Activated T-helper 1 cell treated with anti-CD3 and anti-CD28 coated beads, Interleukin-12 subunit alpha, Interleukin-12 subunit beta, Interleukin-2, Interleukin-4 antibody, amounts not matched to agents 30 ng/mL and 10 ng/mL and 1 ng/mL, durations not matched to agents 14 hours and 24 hours and 36 hours (primary cell): ENCODE data around the gene SEMA6D. TPM values are rescaled to one million over a fixed set of nuclear protein-coding genes. Genes with fewer than 3 reads are reported as not detected.

Experiments used
- DNase-seq: peaks from one replicate; pipeline ENCODE4 v3.0.0; 2021; ENCODE audit warnings: low spot score
- H3K27ac Mint-ChIP-seq: one replicate; pipeline ENCODE4 v1.8.0; 2021; ENCODE audit warnings: mild to moderate bottlenecking, mixed read lengths
- H3K27me3 Mint-ChIP-seq: one replicate; pipeline ENCODE4 v1.8.0; 2022; ENCODE audit warnings: mild to moderate bottlenecking, moderate library complexity, mixed read lengths; ENCODE audit not compliant: insufficient read depth
- H3K36me3 Mint-ChIP-seq: one replicate; pipeline ENCODE4 v1.8.0; 2021; ENCODE audit warnings: low read depth, mixed read lengths
- H3K4me1 Mint-ChIP-seq: one replicate; pipeline ENCODE4 v1.8.0; 2021; ENCODE audit warnings: low read depth, mixed read lengths
- H3K4me3 Mint-ChIP-seq: one replicate; pipeline ENCODE4 v1.8.0; 2021; ENCODE audit warnings: mild to moderate bottlenecking, moderate library complexity, mixed read lengths
- H3K9me3 Mint-ChIP-seq: one replicate; pipeline ENCODE4 v1.8.0; 2021; ENCODE audit warnings: mixed read lengths
- intact Hi-C: fragments of 100-400 bp; cut with micrococcal nuclease; formaldehyde crosslinking; loops from one replicate; pipeline ENCODE4 v1.15.1; 2024
- total RNA-seq: library from RNA; stranded (reverse); gene quantifications from 2 replicates; pipeline ENCODE4 v1.2.3, GENCODE V29; 2022

Gene SEMA6D
- total RNA-seq, 1 donor from 2014 or later, result not detected

DNA sequence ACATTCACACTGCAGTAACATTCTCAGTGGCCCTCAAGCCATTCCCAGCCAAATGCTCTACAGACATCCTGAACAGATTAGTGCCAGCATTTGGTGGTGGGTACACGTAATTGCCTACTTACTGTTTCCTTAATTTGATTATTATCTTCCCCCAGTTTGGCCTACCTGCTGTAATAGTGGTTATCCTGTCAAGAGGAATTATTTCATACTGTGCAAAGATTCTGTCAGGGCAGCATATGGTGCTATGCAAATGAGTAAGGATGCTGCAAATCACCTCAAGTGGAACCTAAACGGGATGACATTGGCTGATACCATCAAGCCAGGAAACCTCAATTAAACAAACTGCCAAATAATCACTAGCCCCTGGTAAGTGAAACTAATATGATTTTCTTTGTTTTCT is 88.7 kb downstream of the SEMA6D start:
- intact Hi-C loops, result no loop called here
- no peaks in the 10 kb centered on the region for H3K4me1 Mint-ChIP-seq

GRCh38 chr15:47811172-47811571 is 93.9 kb downstream of the SEMA6D start:
- H3K4me1 Mint-ChIP-seq, result peaks cover 13% of the 10 kb centered on the region
- H3K27ac Mint-ChIP-seq, result no peak overlapping the region
- intact Hi-C loops, result no loop called here
- no peak overlapping the region for H3K4me3 Mint-ChIP-seq
- H3K27me3 Mint-ChIP-seq, result peaks cover 2% of the 10 kb centered on the region
- no peaks in the 10 kb centered on the region for H3K9me3 Mint-ChIP-seq
- no peaks in the 10 kb centered on the region for H3K36me3 Mint-ChIP-seq
- DNase-seq, result no peak

More for the DNA sequence above, 88.7 kb downstream of the SEMA6D start:
- H3K4me3 Mint-ChIP-seq, result no peak overlapping the region
- no peaks in the 10 kb centered on the region for H3K9me3 Mint-ChIP-seq
- no peak overlapping the region for H3K27ac Mint-ChIP-seq
- DNase-seq, result no peak
- no peaks in the 10 kb centered on the region for H3K36me3 Mint-ChIP-seq
- peaks cover 9% of the 10 kb centered on the region for H3K27me3 Mint-ChIP-seq

DNA sequence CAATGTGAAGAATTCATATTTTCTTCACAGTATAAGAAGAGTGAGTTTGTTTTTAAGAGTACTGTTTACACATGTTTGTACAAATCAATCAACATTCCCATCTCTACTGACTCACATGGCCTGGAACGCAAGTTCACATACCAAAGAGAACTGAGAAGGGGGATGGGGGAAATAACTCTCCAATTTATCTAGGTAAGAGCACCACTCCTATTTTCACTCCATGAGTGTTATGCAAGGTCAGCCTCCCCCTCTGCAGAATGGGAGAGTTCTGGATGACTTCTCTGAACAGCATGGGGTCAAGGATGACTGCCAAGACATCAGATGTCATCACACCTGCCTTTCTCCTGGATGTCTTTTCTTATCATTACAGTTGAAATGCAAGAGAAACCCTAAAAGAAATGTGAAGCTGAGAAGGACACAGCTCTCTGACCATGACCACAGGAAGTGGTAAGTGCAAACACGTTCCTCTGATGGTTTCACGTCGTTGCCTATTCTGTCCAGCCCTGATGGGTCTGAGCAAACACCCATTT is 95.2 kb downstream of the SEMA6D start:
- Mint-ChIP-seq H3K27ac (no peak overlapping the region), H3K9me3 (no peaks in the 10 kb centered on the region), H3K36me3 (no peaks in the 10 kb centered on the region), H3K4me1 (peaks cover 13% of the 10 kb centered on the region), H3K4me3 (no peak overlapping the region), H3K27me3 (no peaks in the 10 kb centered on the region)
- intact Hi-C loops, result no loop called here
- no peak for DNase-seq

- intact Hi-C loops, result loop anchor here (1.0 kb wide), 1 partner anchor 147 kb away; no protein-coding TSS in a partner anchor
- DNase-seq, result no peak
- Mint-ChIP-seq H3K27me3 (peaks cover 7% of the 10 kb centered on the region), H3K27ac (peak overlapping the region; percentile 11), H3K4me1 (peaks cover 13% of the 10 kb centered on the region), H3K36me3 (no peaks in the 10 kb centered on the region), H3K4me3 (no peak overlapping the region), H3K9me3 (no peaks in the 10 kb centered on the region)
Measured at GRCh38 chr15:47813748-47814384, 96.6 kb downstream of the SEMA6D start.

DNA sequence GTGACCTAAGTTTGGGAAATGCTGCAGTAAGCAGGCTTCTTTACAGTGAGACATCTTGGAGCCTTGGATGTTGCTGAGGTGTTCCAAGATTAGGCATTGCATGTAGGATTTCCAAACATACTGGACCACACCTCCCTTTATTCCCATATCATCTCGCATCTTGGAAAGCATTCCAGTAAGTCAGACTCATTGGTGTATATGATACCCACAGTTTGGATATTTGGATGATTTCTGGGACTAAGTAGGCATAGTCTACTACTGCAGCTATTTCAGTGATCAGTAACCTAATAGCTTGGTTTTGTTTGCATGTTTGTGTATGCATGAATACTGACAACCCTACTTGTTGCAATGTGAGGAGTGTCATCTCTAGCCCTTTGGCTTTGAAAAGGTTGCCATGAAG is 97.3 kb downstream of the SEMA6D start:
- no peak for DNase-seq
- no peak overlapping the region for H3K27ac Mint-ChIP-seq
- no peaks in the 10 kb centered on the region for H3K9me3 Mint-ChIP-seq
- H3K4me1 Mint-ChIP-seq, result peaks cover 13% of the 10 kb centered on the region
- H3K4me3 Mint-ChIP-seq, result no peak overlapping the region
- intact Hi-C loops, result loop anchor here (1.0 kb wide), 1 partner anchor 147 kb away; no protein-coding TSS in a partner anchor
- H3K27me3 Mint-ChIP-seq, result peaks cover 10% of the 10 kb centered on the region
- no peaks in the 10 kb centered on the region for H3K36me3 Mint-ChIP-seq

- no peak for DNase-seq
- Mint-ChIP-seq H3K4me3 (no peak overlapping the region), H3K4me1 (peaks cover 13% of the 10 kb centered on the region)
Measured at GRCh38 chr15:47817969-47818548, 100.8 kb downstream of the SEMA6D start.

GRCh38 chr15:47819158-47819557 is 101.9 kb downstream of the SEMA6D start:
- DNase-seq, result no peak
- Mint-ChIP-seq H3K4me3 (no peak overlapping the region), H3K4me1 (peaks cover 3% of the 10 kb centered on the region), H3K27me3 (peaks cover 15% of the 10 kb centered on the region), H3K27ac (no peak overlapping the region), H3K36me3 (no peaks in the 10 kb centered on the region), H3K9me3 (no peaks in the 10 kb centered on the region)
- intact Hi-C loops, result no loop called here

More at GRCh38 chr15:47817969-47818548, 100.8 kb downstream of the SEMA6D start:
- Mint-ChIP-seq H3K9me3 (no peaks in the 10 kb centered on the region), H3K27ac (no peak overlapping the region), H3K36me3 (no peaks in the 10 kb centered on the region), H3K27me3 (peaks cover 15% of the 10 kb centered on the region)
- intact Hi-C loops, result no loop called here

DNA sequence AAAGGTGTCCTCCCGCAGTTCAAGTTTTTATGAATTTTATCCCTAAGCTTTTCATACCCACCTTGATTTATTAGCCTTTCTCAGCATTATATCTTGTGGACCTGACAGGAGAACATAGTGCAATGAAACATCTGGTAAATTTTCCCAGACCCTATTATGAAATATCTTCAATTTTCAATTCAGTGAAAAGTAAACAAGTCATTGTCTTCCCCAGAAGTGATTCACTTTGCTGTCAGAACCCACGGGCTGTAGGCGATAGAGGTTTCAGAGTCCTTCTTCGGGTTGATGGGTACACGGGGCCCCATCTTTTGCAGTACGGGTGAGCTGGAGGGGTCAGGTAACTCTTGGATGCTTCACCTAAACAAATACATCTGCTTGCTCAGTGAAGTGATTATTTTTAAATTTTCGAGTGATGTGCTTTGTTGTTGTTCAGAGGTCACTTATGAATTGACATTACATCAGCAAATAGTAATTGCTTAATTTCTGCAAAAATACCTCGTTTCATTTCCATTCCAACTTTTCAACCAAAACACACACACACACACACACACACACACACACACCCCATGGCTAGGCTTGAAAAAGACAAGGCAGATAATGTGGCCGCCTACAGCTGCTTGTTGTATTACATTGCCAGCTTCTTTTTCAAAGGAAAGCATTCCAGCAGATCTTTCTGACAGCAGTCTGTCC is 102.9 kb downstream of the SEMA6D start:
- H3K4me1 Mint-ChIP-seq, result no peaks in the 10 kb centered on the region
- no peaks in the 10 kb centered on the region for H3K9me3 Mint-ChIP-seq
- no peaks in the 10 kb centered on the region for H3K36me3 Mint-ChIP-seq
- peaks cover 15% of the 10 kb centered on the region for H3K27me3 Mint-ChIP-seq
- no peak for DNase-seq
- intact Hi-C loops, result no loop called here
- H3K4me3 Mint-ChIP-seq, result no peak overlapping the region
- H3K27ac Mint-ChIP-seq, result no peak overlapping the region

- intact Hi-C loops, result no loop called here
- no peak for DNase-seq
- Mint-ChIP-seq H3K27ac (no peak overlapping the region), H3K9me3 (no peaks in the 10 kb centered on the region), H3K36me3 (no peaks in the 10 kb centered on the region), H3K4me3 (no peak overlapping the region), H3K27me3 (peaks cover 15% of the 10 kb centered on the region), H3K4me1 (no peaks in the 10 kb centered on the region)
Measured at GRCh38 chr15:47820747-47821319, 103.5 kb downstream of the SEMA6D start.

GRCh38 chr15:47822048-47822447 is 104.7 kb downstream of the SEMA6D start:
- DNase-seq, result no peak
- Mint-ChIP-seq H3K27me3 (peaks cover 15% of the 10 kb centered on the region), H3K9me3 (no peaks in the 10 kb centered on the region), H3K36me3 (no peaks in the 10 kb centered on the region), H3K4me1 (no peaks in the 10 kb centered on the region), H3K27ac (no peak overlapping the region), H3K4me3 (no peak overlapping the region)
- intact Hi-C loops, result no loop called here
